WTC11 (cell line): ENCODE data around the gene CLMN. TPM values are rescaled to one million over a fixed set of nuclear protein-coding genes. Genes with fewer than 3 reads are reported as not detected.

ENCODE experiments used
- ATAC-seq: fragments of 200-7000 bp; cut with Tn5 transposase; 2 replicates; pipeline ENCODE4 v1.10.0; 2021; ENCODE audit warnings: mild to moderate bottlenecking, moderate library complexity
- CTCF ChIA-PET: fragments of 300-600 bp; sonication (Branson Sonifier 250); formaldehyde crosslinking; loops from one replicate; lab custom pipeline; 2021; ENCODE audit warnings: antibody characterized with exemption; lab: Charles Lee
- POLR2A ChIA-PET: fragments of 350-600 bp; sonication (Branson Sonifier 250); formaldehyde crosslinking; loops from one replicate; lab custom pipeline; 2021; ENCODE audit warnings: antibody characterized with exemption; lab: Charles Lee
- DNase-seq: peaks from one replicate; pipeline ENCODE4 v3.0.0; 2021; ENCODE audit warnings: low spot score
- H3K27ac Mint-ChIP-seq: 2 replicates; pipeline ENCODE4 v1.8.0; 2021; ENCODE audit warnings: mixed read lengths
- H3K27me3 Mint-ChIP-seq: 2 replicates; pipeline ENCODE4 v1.8.0; 2021; ENCODE audit warnings: low read depth, mild to moderate bottlenecking, moderate library complexity, mixed read lengths
- H3K36me3 Mint-ChIP-seq: 2 replicates; pipeline ENCODE4 v1.8.0; 2021; ENCODE audit warnings: mixed read lengths
- H3K4me1 Mint-ChIP-seq: 2 replicates; pipeline ENCODE4 v1.8.0; 2022; ENCODE audit warnings: mixed read lengths
- H3K4me3 Mint-ChIP-seq: 2 replicates; pipeline ENCODE4 v1.8.0; 2021; ENCODE audit warnings: mild to moderate bottlenecking, moderate library complexity, mixed read lengths
- H3K9me3 Mint-ChIP-seq: 2 replicates; pipeline ENCODE4 v1.8.0; 2021; ENCODE audit warnings: mixed read lengths
- CBFB ChIP-seq: sonication (generic); formaldehyde crosslinking; IDR thresholded peaks from 2 replicates; pipeline ENCODE4 v1.8.1; 2022; ENCODE audit warnings: mild to moderate bottlenecking, low read depth, missing genetic modification reagents
- E2F4 ChIP-seq: sonication (generic); formaldehyde crosslinking; IDR thresholded peaks from 2 replicates; pipeline ENCODE4 v1.8.1; 2022; ENCODE audit warnings: low read depth, mild to moderate bottlenecking, moderate library complexity, missing genetic modification reagents, borderline replicate concordance
- FOXP1 ChIP-seq: sonication (generic); formaldehyde crosslinking; IDR thresholded peaks from 2 replicates; pipeline ENCODE4 v1.8.0; 2022; ENCODE audit warnings: missing genetic modification reagents, mild to moderate bottlenecking, moderate library complexity, borderline replicate concordance
- NR2C2 ChIP-seq: sonication (generic); formaldehyde crosslinking; IDR thresholded peaks from 2 replicates; pipeline ENCODE4 v1.8.0; 2022; ENCODE audit warnings: mild to moderate bottlenecking, missing genetic modification reagents
- RELA ChIP-seq: sonication (generic); formaldehyde crosslinking; IDR thresholded peaks from 2 replicates; pipeline ENCODE4 v1.8.1; 2022; ENCODE audit warnings: missing genetic modification reagents, mild to moderate bottlenecking, borderline replicate concordance
- TEAD1 ChIP-seq: sonication (generic); formaldehyde crosslinking; IDR thresholded peaks from 2 replicates; pipeline ENCODE4 v1.8.0; 2022; ENCODE audit warnings: mild to moderate bottlenecking, missing genetic modification reagents
- ZNF138 ChIP-seq: sonication (generic); formaldehyde crosslinking; conservative IDR thresholded peaks from 2 replicates; pipeline ENCODE4 v1.8.1; 2022; ENCODE audit warnings: mild to moderate bottlenecking, moderate library complexity, missing genetic modification reagents
- ZNF416 ChIP-seq: fragments of 250-450 bp; sonication (Bioruptor Pico); IDR thresholded peaks from 2 replicates; pipeline ENCODE4 v1.9.0; 2021; ENCODE audit warnings: mild to moderate bottlenecking, inconsistent platforms
- total RNA-seq: library from RNA; stranded (reverse); gene quantifications from 3 replicates; pipeline ENCODE4 v1.2.3, GENCODE V29; 2021
- TF ChIP-seq, protein P1 (sequence below): sonication (generic); formaldehyde crosslinking; IDR thresholded peaks from 2 replicates; pipeline ENCODE4 v1.8.1; 2023; ENCODE audit warnings: mild to moderate bottlenecking, missing genetic modification reagents, moderate library complexity
- TF ChIP-seq, protein P2 (sequence below): sonication (generic); formaldehyde crosslinking; IDR thresholded peaks from 2 replicates; pipeline ENCODE4 v1.8.1; 2023; ENCODE audit warnings: mild to moderate bottlenecking, missing genetic modification reagents, moderate library complexity
- TF ChIP-seq, protein P3 (sequence below): fragments of 250-450 bp; sonication (Bioruptor Pico); conservative IDR thresholded peaks from 2 replicates; pipeline ENCODE4 v1.9.0; 2021; ENCODE audit warnings: mild to moderate bottlenecking
- TF ChIP-seq, protein P4 (sequence below): fragments of 200-600 bp; IDR thresholded peaks from 2 replicates; pipeline ENCODE4 v1.8.0; 2022; ENCODE audit warnings: antibody characterized with exemption

Gene CLMN
- total RNA-seq, 1 experiment from 2014 or later = 12.2 TPM

- peaks cover 8% of the 10 kb centered on the region for H3K9me3 Mint-ChIP-seq
- peaks cover 24% of the 10 kb centered on the region for H3K4me1 Mint-ChIP-seq
- H3K4me3 Mint-ChIP-seq = no peak overlapping the region
- no peak overlapping the region for H3K27ac Mint-ChIP-seq
- ChIA-PET POLR2A (no interaction called here), CTCF (interaction anchor here (0.9 to 1.3 kb wide), 2 partner anchors 11 to 14 kb away, joined by 3 to 6 read pairs; no protein-coding TSS in a partner anchor)
- H3K36me3 Mint-ChIP-seq = no peaks in the 10 kb centered on the region
- no peaks in the 10 kb centered on the region for H3K27me3 Mint-ChIP-seq
- TF ChIP-seq, protein P1, sequence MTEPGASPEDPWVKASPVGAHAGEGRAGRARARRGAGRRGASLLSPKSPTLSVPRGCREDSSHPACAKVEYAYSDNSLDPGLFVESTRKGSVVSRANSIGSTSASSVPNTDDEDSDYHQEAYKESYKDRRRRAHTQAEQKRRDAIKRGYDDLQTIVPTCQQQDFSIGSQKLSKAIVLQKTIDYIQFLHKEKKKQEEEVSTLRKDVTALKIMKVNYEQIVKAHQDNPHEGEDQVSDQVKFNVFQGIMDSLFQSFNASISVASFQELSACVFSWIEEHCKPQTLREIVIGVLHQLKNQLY (CRISPR knock-in tag) = no peak
- TF ChIP-seq FOXP1 (no peak), TEAD1 (CRISPR knock-in tag) (no peak)
- no peak for DNase-seq
- ATAC-seq = no peak
These were observed 78.6 kb downstream of the CLMN start for GRCh38 chr14:95240859-95241813.

- Mint-ChIP-seq H3K27me3 (no peaks in the 10 kb centered on the region), H3K9me3 (no peaks in the 10 kb centered on the region), H3K4me3 (no peak overlapping the region), H3K4me1 (peaks cover 20% of the 10 kb centered on the region), H3K27ac (no peak overlapping the region), H3K36me3 (no peaks in the 10 kb centered on the region)
- CTCF ChIA-PET = interaction anchor here (1.0 kb wide), 2 partner anchors 9 to 18 kb away, joined by 3 to 4 read pairs; no protein-coding TSS in a partner anchor
- TF ChIP-seq FOXP1 (no peak), ZNF416 (no peak), NR2C2 (no peak), ZNF138 (CRISPR knock-in tag) (no peak), CBFB (CRISPR knock-in tag) (no peak), E2F4 (CRISPR knock-in tag) (no peak), RELA (no peak)
- TF ChIP-seq, protein P2, sequence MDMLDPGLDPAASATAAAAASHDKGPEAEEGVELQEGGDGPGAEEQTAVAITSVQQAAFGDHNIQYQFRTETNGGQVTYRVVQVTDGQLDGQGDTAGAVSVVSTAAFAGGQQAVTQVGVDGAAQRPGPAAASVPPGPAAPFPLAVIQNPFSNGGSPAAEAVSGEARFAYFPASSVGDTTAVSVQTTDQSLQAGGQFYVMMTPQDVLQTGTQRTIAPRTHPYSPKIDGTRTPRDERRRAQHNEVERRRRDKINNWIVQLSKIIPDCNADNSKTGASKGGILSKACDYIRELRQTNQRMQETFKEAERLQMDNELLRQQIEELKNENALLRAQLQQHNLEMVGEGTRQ (CRISPR knock-in tag) = no peak
- TF ChIP-seq, protein P3, sequence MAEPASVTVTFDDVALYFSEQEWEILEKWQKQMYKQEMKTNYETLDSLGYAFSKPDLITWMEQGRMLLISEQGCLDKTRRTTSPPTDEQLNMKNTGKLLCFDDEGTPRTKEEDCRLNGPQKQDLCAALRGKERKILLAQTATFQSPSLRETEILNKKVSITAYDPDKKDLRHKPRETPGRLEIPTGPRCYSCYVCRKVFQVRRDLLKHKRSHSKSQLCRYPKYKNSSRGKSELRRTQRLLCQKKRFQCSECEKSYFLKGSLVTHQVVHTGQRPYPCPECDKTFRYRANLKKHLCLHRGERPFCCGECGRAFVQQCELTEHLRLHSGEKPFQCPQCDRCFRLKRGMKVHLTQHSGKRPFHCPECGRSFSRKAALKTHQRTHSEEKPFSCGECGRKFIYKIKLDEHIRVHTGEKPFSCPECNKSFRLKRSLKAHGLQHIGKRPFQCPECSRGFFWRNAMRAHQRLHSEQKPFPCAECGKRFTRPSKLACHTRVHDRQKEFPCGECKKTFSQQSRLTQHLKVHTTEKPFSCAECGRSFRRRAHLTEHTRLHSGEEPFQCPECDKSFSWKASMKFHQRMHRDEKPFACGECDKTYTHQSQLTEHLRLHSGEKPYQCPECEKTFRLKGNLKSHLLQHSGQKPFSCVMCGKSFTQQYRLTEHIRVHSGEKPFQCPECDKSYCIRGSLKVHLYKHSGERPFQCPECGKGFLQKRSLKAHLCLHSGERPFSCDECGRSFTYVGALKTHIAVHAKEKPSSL (CRISPR knock-in tag) = no peak
- TF ChIP-seq, protein P4, sequence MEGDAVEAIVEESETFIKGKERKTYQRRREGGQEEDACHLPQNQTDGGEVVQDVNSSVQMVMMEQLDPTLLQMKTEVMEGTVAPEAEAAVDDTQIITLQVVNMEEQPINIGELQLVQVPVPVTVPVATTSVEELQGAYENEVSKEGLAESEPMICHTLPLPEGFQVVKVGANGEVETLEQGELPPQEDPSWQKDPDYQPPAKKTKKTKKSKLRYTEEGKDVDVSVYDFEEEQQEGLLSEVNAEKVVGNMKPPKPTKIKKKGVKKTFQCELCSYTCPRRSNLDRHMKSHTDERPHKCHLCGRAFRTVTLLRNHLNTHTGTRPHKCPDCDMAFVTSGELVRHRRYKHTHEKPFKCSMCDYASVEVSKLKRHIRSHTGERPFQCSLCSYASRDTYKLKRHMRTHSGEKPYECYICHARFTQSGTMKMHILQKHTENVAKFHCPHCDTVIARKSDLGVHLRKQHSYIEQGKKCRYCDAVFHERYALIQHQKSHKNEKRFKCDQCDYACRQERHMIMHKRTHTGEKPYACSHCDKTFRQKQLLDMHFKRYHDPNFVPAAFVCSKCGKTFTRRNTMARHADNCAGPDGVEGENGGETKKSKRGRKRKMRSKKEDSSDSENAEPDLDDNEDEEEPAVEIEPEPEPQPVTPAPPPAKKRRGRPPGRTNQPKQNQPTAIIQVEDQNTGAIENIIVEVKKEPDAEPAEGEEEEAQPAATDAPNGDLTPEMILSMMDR = no peak
- DNase-seq = no peak
- no peak for ATAC-seq
- POLR2A ChIA-PET = no interaction called here
These were observed 81.0 kb downstream of the CLMN start for GRCh38 chr14:95238487-95239298.
